OCI-LY3 (cell line): Measurements from ENCODE around the gene TMCC2.
"Not testable (repeated sequence)": the region's sequence is repeated elsewhere in the genome, so short reads cannot be mapped to it uniquely, and the experiment has no call there.

Experiments used
- CTCF ChIP-seq: fragments of 200-600, 300-600 bp; sonication (generic); IDR thresholded peaks from 2 replicates; pipeline ENCODE4 v1.5.1; 2014; ENCODE audit warnings: antibody characterized with exemption, low read length, low read depth
- EZH2phosphoT487 ChIP-seq: fragments of 200-600 bp; shearing (Covaris generic); IDR thresholded peaks from 2 replicates; pipeline ENCODE4 v1.6.1; 2018; ENCODE audit warnings: antibody characterized with exemption, mixed run types, low read depth

GRCh38 chr1:205297546-205298177 lies 69.9 kb downstream of the TMCC2 start:
- TF ChIP-seq CTCF, EZH2phosphoT487: not testable (repeated sequence)
